Neural progenitor cell (in vitro differentiated cells): ENCODE measurements around the gene TLE5. TPM values are rescaled to one million over a fixed set of nuclear protein-coding genes. Genes with fewer than 3 reads are reported as not detected.
A peak's percentile ranks its signal among the peaks of the same experiment; 100 is the strongest.

ENCODE experiments used
- DNase-seq: peaks from one replicate; pipeline ENCODE4 v3.0.0-alpha.2; 2016; ENCODE audit warnings: low spot score
- H2AFZ ChIP-seq: fragments of 200-600 bp; sonication (generic); replicated peaks from 2 replicates; pipeline ENCODE4 v1.6.1; 2016; ENCODE audit warnings: antibody characterized with exemption
- H3F3A ChIP-seq: fragments of 200-600 bp; sonication (generic); 2 replicates; pipeline ENCODE4 v1.6.1; 2016; ENCODE audit warnings: antibody characterized with exemption, low read depth
- H3K27ac ChIP-seq: fragments of 200-600 bp; sonication (generic); 2 replicates; pipeline ENCODE4 v1.5.1; 2016; ENCODE audit warnings: mild to moderate bottlenecking
- H3K27me3 ChIP-seq: fragments of 200-600 bp; sonication (generic); 2 replicates; pipeline ENCODE4 v1.6.1; 2016; ENCODE audit warnings: mild to moderate bottlenecking, moderate library complexity
- H3K36me3 ChIP-seq: fragments of 200-600 bp; sonication (generic); 2 replicates; pipeline ENCODE4 v1.5.1; 2016
- H3K4me1 ChIP-seq: fragments of 200-600 bp; sonication (generic); 2 replicates; pipeline ENCODE4 v1.6.1; 2016; ENCODE audit warnings: mixed run types
- H3K4me2 ChIP-seq: fragments of 200-600 bp; sonication (generic); 2 replicates; pipeline ENCODE4 v1.6.1; 2016
- H3K4me3 ChIP-seq: fragments of 200-600 bp; sonication (generic); 2 replicates; pipeline ENCODE4 v1.5.1; 2016
- H3K79me2 ChIP-seq: fragments of 200-600 bp; sonication (generic); 2 replicates; pipeline ENCODE4 v1.6.1; 2016; ENCODE audit warnings: low read depth
- H3K9ac ChIP-seq: fragments of 200-600 bp; sonication (generic); 2 replicates; pipeline ENCODE4 v1.6.1; 2016
- H3K9me3 ChIP-seq: fragments of 200-600 bp; sonication (generic); 2 replicates; pipeline ENCODE4 v1.5.1; 2016; ENCODE audit warnings: low read depth
- H4K20me1 ChIP-seq: fragments of 200-600 bp; sonication (generic); 2 replicates; pipeline ENCODE4 v1.6.1; 2016; ENCODE audit warnings: low read depth
- H3K27ac Mint-ChIP-seq: 3 replicates; pipeline ENCODE4 v1.8.0; 2021; ENCODE audit warnings: mixed read lengths
- H3K27me3 Mint-ChIP-seq: 2 replicates; pipeline ENCODE4 v1.8.0; 2022; ENCODE audit warnings: low read depth, mild to moderate bottlenecking, inconsistent platforms, moderate library complexity, mixed read lengths; ENCODE audit not compliant: insufficient read depth
- H3K36me3 Mint-ChIP-seq: 3 replicates; pipeline ENCODE4 v1.8.0; 2021; ENCODE audit warnings: mixed read lengths
- H3K4me1 Mint-ChIP-seq: 3 replicates; pipeline ENCODE4 v1.8.0; 2021; ENCODE audit warnings: mixed read lengths
- H3K4me3 Mint-ChIP-seq: 3 replicates; pipeline ENCODE4 v1.8.0; 2021; ENCODE audit warnings: mild to moderate bottlenecking, moderate library complexity, mixed read lengths
- H3K9me3 Mint-ChIP-seq: 3 replicates; pipeline ENCODE4 v1.8.0; 2020; ENCODE audit warnings: mixed read lengths
- EZH2 ChIP-seq: fragments of 200-600 bp; sonication (generic); IDR thresholded peaks from 2 replicates; pipeline ENCODE4 v1.6.1; 2017; ENCODE audit warnings: antibody characterized with exemption, mild to moderate bottlenecking, moderate library complexity
- EZH2phosphoT487 ChIP-seq: fragments of 200-600 bp; sonication (generic); IDR thresholded peaks from 2 replicates; pipeline ENCODE4 v1.6.1; 2017; ENCODE audit warnings: antibody characterized with exemption
- total RNA-seq: library from RNA; depleted of rRNA; stranded (reverse); fragments of >200 nt; gene quantifications from 2 replicates; pipeline ENCODE4 v1.2.3, GENCODE V29; 2015; ENCODE audit warnings: low replicate concordance
- TF ChIP-seq, protein P1 (sequence below): fragments of 200-600 bp; sonication (generic); IDR thresholded peaks from 2 replicates; pipeline ENCODE4 v1.5.1; 2017; ENCODE audit warnings: antibody characterized with exemption, mild to moderate bottlenecking

Gene TLE5
- total RNA-seq, 1 donor from 2014 or later = 54.6 TPM

DNA sequence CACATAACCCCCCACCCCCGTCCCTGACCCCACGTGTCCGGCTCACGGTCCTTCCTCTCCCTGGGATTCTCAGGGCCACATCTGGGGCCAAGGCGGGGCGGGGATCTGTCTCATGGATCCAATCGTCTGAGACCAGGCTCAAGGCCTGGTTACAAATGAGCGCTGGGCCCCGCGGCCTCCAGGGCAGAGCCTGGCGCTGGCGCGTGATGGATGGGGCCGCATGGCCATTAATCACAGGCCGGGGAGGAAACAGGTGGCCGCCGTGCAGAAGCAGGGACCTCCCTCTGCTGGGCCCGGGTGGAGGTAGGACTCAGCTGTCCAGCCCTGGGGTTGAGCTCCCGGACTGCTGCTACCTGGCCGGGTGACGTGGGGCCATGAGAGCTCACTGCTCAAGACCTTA, 5.8 kb upstream of the TLE5 start:
- Mint-ChIP-seq H3K4me3 (no peak overlapping the region), H3K9me3 (no peaks in the 10 kb centered on the region), H3K27ac (no peak overlapping the region), H3K27me3 (peaks cover 22% of the 10 kb centered on the region), H3K36me3 (no peaks in the 10 kb centered on the region), H3K4me1 (peaks cover 7% of the 10 kb centered on the region)
- Histone ChIP-seq H3K9ac (no peak overlapping the region), H3F3A (peaks cover 2% of the 10 kb centered on the region), H3K4me1 (no peaks in the 10 kb centered on the region), H3K27me3 (peaks cover 5% of the 10 kb centered on the region), H4K20me1 (no peaks in the 10 kb centered on the region), H3K4me3 (no peak overlapping the region), H3K36me3 (no peaks in the 10 kb centered on the region), H3K4me2 (no peak overlapping the region), H3K79me2 (no peaks in the 10 kb centered on the region), H3K9me3 (no peaks in the 10 kb centered on the region), H3K27ac (no peak overlapping the region), H2AFZ (no peak overlapping the region)
- no peak for DNase-seq
- no peak for TF ChIP-seq EZH2phosphoT487
- TF ChIP-seq, protein P1, sequence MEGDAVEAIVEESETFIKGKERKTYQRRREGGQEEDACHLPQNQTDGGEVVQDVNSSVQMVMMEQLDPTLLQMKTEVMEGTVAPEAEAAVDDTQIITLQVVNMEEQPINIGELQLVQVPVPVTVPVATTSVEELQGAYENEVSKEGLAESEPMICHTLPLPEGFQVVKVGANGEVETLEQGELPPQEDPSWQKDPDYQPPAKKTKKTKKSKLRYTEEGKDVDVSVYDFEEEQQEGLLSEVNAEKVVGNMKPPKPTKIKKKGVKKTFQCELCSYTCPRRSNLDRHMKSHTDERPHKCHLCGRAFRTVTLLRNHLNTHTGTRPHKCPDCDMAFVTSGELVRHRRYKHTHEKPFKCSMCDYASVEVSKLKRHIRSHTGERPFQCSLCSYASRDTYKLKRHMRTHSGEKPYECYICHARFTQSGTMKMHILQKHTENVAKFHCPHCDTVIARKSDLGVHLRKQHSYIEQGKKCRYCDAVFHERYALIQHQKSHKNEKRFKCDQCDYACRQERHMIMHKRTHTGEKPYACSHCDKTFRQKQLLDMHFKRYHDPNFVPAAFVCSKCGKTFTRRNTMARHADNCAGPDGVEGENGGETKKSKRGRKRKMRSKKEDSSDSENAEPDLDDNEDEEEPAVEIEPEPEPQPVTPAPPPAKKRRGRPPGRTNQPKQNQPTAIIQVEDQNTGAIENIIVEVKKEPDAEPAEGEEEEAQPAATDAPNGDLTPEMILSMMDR = no peak
- TF ChIP-seq EZH2 = no peak

DNA sequence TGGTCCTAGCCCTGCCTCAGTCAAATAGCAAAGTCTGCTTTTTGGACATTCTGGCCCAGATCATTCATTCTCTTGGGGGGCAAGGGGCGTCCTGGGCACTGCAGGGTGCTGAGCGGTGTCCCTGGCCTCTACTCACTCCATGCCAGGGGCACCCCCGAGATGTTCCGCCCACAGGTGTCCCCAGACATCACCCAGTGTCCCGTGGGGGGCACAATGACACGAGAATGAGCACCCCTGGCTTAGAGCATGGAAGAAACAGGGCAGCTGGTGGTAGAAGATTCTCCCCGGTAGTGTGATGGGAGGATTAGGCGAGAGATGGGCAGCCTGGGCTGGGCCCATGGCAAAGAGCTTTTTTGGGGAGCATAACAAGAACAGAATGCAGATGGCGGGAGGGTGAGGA, 5.3 kb upstream of the TLE5 start:
- Mint-ChIP-seq H3K9me3 (no peaks in the 10 kb centered on the region), H3K36me3 (no peaks in the 10 kb centered on the region), H3K4me1 (peaks cover 4% of the 10 kb centered on the region), H3K4me3 (peak overlapping the region; percentile 34), H3K27ac (peak overlapping the region; percentile 12), H3K27me3 (peaks cover 19% of the 10 kb centered on the region)
- Histone ChIP-seq H2AFZ (no peak overlapping the region), H4K20me1 (no peaks in the 10 kb centered on the region), H3K79me2 (no peaks in the 10 kb centered on the region), H3K36me3 (no peaks in the 10 kb centered on the region), H3K9me3 (no peaks in the 10 kb centered on the region), H3K27me3 (peaks cover 10% of the 10 kb centered on the region), H3K4me2 (no peak overlapping the region), H3K4me3 (no peak overlapping the region), H3K27ac (no peak overlapping the region), H3K9ac (no peak overlapping the region), H3F3A (peaks cover 7% of the 10 kb centered on the region), H3K4me1 (no peaks in the 10 kb centered on the region)
- no peak for TF ChIP-seq EZH2phosphoT487
- TF ChIP-seq, protein P1 = no peak
- no peak for TF ChIP-seq EZH2
- DNase-seq = no peak

DNA sequence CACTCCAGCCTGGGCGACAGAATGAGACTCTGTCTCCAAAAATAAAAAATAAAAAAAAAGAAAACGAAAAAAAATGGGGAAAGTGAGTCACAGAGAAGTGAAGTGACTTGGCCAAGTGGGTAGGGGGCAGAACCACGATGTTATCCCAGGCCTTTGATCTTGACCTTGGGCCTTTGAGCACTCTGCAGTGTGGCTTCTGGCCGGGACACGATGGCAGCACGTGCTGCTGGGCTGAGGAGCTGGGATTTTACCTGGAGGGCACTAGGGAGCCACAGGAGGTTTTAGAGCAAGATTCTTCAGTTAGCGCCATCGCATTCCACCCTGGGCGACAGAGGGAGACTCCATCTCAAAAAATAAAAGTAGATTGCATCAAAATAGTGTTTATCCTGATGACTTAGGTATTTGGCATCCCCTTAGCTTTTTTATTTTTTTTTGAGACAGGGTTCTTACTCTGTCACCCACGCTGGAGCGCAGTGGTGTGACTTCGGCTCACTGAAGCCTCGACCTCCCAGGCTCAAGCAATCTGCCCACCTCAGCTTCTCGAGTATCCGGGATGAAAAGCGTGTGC, 4.3 kb upstream of the TLE5 start:
- TF ChIP-seq, protein P1 = no peak
- no peak for TF ChIP-seq EZH2
- Histone ChIP-seq H3K27ac (no peak overlapping the region), H3K9ac (no peak overlapping the region), H3F3A (peaks cover 8% of the 10 kb centered on the region), H3K4me1 (no peaks in the 10 kb centered on the region), H3K79me2 (no peaks in the 10 kb centered on the region), H3K4me3 (no peak overlapping the region), H3K9me3 (no peaks in the 10 kb centered on the region), H3K36me3 (no peaks in the 10 kb centered on the region), H2AFZ (no peak overlapping the region), H4K20me1 (no peaks in the 10 kb centered on the region), H3K27me3 (peaks cover 11% of the 10 kb centered on the region), H3K4me2 (no peak overlapping the region)
- Mint-ChIP-seq H3K27ac (no peak overlapping the region), H3K9me3 (no peaks in the 10 kb centered on the region), H3K4me3 (no peak overlapping the region), H3K4me1 (peaks cover under 1% of the 10 kb centered on the region), H3K36me3 (no peaks in the 10 kb centered on the region), H3K27me3 (peaks cover 16% of the 10 kb centered on the region)
- DNase-seq = no peak
